Loucy (cell line): ENCODE results near the gene STOM.

Experiments used
- H2AFZ ChIP-seq: fragments of 200-600 bp; sonication (generic); 2 replicates; pipeline ENCODE4 v1.6.0; 2016; ENCODE audit warnings: antibody characterized with exemption, mild to moderate bottlenecking, low read length, moderate library complexity
- H3F3A ChIP-seq: fragments of 200-600 bp; 2 replicates; pipeline ENCODE4 v1.6.0; 2016; ENCODE audit warnings: antibody characterized with exemption, low read depth, mild to moderate bottlenecking
- H3K27me3 ChIP-seq: fragments of 200-600 bp; sonication (generic); 2 replicates; pipeline ENCODE4 v1.6.1; 2014; ENCODE audit warnings: low read length, mild to moderate bottlenecking; ENCODE audit not compliant: insufficient read depth, poor library complexity, severe bottlenecking
- H3K36me3 ChIP-seq: fragments of 200-600 bp; sonication (generic); 2 replicates; pipeline ENCODE4 v1.6.1; 2016; ENCODE audit warnings: low read length; ENCODE audit not compliant: insufficient read depth
- H3K4me1 ChIP-seq: fragments of 200-600 bp; sonication (generic); 2 replicates; pipeline ENCODE4 v1.5.1; 2014; ENCODE audit warnings: low read length, mild to moderate bottlenecking; ENCODE audit not compliant: insufficient read depth, poor library complexity, severe bottlenecking
- H3K4me2 ChIP-seq: fragments of 200-600 bp; sonication (generic); 2 replicates; pipeline ENCODE4 v1.6.0; 2014; ENCODE audit warnings: antibody characterized with exemption, low read length, low read depth, mild to moderate bottlenecking; ENCODE audit not compliant: poor library complexity, severe bottlenecking
- H3K4me3 ChIP-seq: fragments of 200-600 bp; sonication (generic); 2 replicates; pipeline ENCODE4 v1.5.1; 2014; ENCODE audit warnings: low read length, mild to moderate bottlenecking, mixed read lengths; ENCODE audit not compliant: poor library complexity, severe bottlenecking
- H3K79me2 ChIP-seq: fragments of 200-600 bp; sonication (generic); 2 replicates; pipeline ENCODE4 v1.6.1; 2014; ENCODE audit warnings: low read length; ENCODE audit not compliant: insufficient read depth
- H3K9ac ChIP-seq: fragments of 200-600 bp; sonication (generic); 2 replicates; pipeline ENCODE4 v1.6.0; 2014; ENCODE audit warnings: mild to moderate bottlenecking, low read depth, low read length, moderate library complexity; ENCODE audit not compliant: poor library complexity, severe bottlenecking
- H3K9me2 ChIP-seq: fragments of 200-600 bp; sonication (generic); replicated peaks from 2 replicates; pipeline ENCODE4 v1.6.1; 2016; ENCODE audit warnings: low read depth, low read length, mixed read lengths
- H3K9me3 ChIP-seq: fragments of 200-600 bp; sonication (generic); 2 replicates; pipeline ENCODE4 v1.6.1; 2014; ENCODE audit warnings: mild to moderate bottlenecking, antibody characterized with exemption, low read length, low read depth; ENCODE audit not compliant: insufficient read depth
- H4K20me1 ChIP-seq: fragments of 200-600 bp; sonication (generic); 2 replicates; pipeline ENCODE4 v1.6.0; 2014; ENCODE audit warnings: antibody characterized with exemption, low read length, mild to moderate bottlenecking; ENCODE audit not compliant: insufficient read depth, poor library complexity, severe bottlenecking
- EZH2phosphoT487 ChIP-seq: fragments of 200-600 bp; IDR thresholded peaks from 2 replicates; pipeline ENCODE4 v1.6.1; 2018; ENCODE audit warnings: antibody characterized with exemption, mild to moderate bottlenecking, moderate library complexity, borderline replicate concordance
- TF ChIP-seq, protein P1 (sequence below): fragments of 200-600 bp; sonication (generic); conservative IDR thresholded peaks from 2 replicates; pipeline ENCODE4 v1.5.1; 2014; ENCODE audit warnings: mild to moderate bottlenecking, antibody characterized with exemption, low read length

The STOM gene

GRCh38 chr9:121371495-121372061 is 1.5 kb upstream of the STOM start:
- TF ChIP-seq EZH2phosphoT487 = no peak
- TF ChIP-seq, protein P1, sequence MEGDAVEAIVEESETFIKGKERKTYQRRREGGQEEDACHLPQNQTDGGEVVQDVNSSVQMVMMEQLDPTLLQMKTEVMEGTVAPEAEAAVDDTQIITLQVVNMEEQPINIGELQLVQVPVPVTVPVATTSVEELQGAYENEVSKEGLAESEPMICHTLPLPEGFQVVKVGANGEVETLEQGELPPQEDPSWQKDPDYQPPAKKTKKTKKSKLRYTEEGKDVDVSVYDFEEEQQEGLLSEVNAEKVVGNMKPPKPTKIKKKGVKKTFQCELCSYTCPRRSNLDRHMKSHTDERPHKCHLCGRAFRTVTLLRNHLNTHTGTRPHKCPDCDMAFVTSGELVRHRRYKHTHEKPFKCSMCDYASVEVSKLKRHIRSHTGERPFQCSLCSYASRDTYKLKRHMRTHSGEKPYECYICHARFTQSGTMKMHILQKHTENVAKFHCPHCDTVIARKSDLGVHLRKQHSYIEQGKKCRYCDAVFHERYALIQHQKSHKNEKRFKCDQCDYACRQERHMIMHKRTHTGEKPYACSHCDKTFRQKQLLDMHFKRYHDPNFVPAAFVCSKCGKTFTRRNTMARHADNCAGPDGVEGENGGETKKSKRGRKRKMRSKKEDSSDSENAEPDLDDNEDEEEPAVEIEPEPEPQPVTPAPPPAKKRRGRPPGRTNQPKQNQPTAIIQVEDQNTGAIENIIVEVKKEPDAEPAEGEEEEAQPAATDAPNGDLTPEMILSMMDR = no peak
- Histone ChIP-seq H3K4me3 (no peak overlapping the region), H3F3A (no peaks in the 10 kb centered on the region), H2AFZ (no peak overlapping the region), H3K79me2 (no peaks in the 10 kb centered on the region), H3K4me1 (peaks cover 5% of the 10 kb centered on the region), H3K9me3 (no peaks in the 10 kb centered on the region), H3K9me2 (no peaks in the 10 kb centered on the region), H3K36me3 (no peaks in the 10 kb centered on the region), H4K20me1 (no peaks in the 10 kb centered on the region), H3K4me2 (no peak overlapping the region), H3K9ac (no peak overlapping the region), H3K27me3 (no peaks in the 10 kb centered on the region)

DNA sequence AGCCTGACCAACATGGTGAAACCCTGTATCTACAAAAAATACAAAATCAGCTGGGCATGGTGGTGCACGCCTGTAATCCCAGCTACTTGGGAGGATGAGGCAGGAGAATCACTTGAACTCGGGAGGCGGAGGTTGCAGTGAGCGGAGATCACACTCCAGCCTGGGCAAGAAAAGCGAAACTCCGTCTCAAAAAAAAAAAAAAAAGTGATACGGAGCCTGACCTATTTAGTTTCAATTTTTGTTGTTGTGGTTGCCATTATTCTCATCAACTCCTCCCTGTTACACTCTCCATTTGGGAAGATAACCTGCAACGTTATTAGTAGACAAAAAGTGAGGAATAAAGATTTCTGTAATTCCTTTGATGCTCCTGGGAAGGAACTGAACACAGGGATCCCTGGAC is 1.3 kb downstream of the STOM start:
- H4K20me1 ChIP-seq = no peaks in the 10 kb centered on the region
- H3K4me1 ChIP-seq = peaks cover 5% of the 10 kb centered on the region
- H3K4me3 ChIP-seq = no peak overlapping the region
- no peaks in the 10 kb centered on the region for H3K79me2 ChIP-seq
- H3K9me3 ChIP-seq = no peaks in the 10 kb centered on the region
- no peak overlapping the region for H3K4me2 ChIP-seq
- no peak for TF ChIP-seq EZH2phosphoT487
- TF ChIP-seq, protein P1 = no peak
- H3K27me3 ChIP-seq = no peaks in the 10 kb centered on the region
- H3K9me2 ChIP-seq = no peaks in the 10 kb centered on the region
- H3K9ac ChIP-seq = no peak overlapping the region
- H2AFZ ChIP-seq = no peak overlapping the region
- no peaks in the 10 kb centered on the region for H3K36me3 ChIP-seq
- H3F3A ChIP-seq = 0 out of 2 replicates have a peak, but pooled peaks cover 5% of the 10 kb centered on the region

DNA sequence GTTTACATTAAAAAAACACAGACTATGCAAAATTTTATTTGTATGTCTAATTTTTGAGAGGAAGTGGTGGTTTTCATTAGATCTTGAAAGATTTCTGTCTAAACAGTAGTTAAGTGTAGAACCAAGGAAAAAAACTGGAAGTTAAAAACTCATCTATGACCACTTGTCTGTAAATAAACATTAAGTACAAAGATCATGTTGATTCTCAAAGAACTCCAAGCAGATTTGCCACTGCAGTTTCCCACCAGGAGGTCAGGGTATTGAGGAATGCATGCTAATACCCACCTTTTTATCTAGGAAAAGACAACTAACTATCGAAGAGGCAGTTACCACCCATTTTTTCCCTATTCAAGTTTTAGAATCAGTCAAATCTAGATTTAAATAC is 1.9 kb downstream of the STOM start:
- H3K4me3 ChIP-seq = no peak overlapping the region
- no peaks in the 10 kb centered on the region for H3K9me3 ChIP-seq
- peaks cover 5% of the 10 kb centered on the region for H3K4me1 ChIP-seq
- no peaks in the 10 kb centered on the region for H3K36me3 ChIP-seq
- no peaks in the 10 kb centered on the region for H3K79me2 ChIP-seq
- no peaks in the 10 kb centered on the region for H3K27me3 ChIP-seq
- H3K4me2 ChIP-seq = no peak overlapping the region
- no peaks in the 10 kb centered on the region for H3K9me2 ChIP-seq
- 0 out of 2 replicates have a peak, but pooled peaks cover 5% of the 10 kb centered on the region for H3F3A ChIP-seq
- TF ChIP-seq, protein P1 = no peak
- TF ChIP-seq EZH2phosphoT487 = no peak
- H4K20me1 ChIP-seq = no peaks in the 10 kb centered on the region
- H2AFZ ChIP-seq = no peak overlapping the region
- H3K9ac ChIP-seq = no peak overlapping the region
